PC-9 (cell line): Measurements from ENCODE around the gene AIRE.

ENCODE experiments used
- CTCF ChIP-seq: fragments of 200-600 bp; sonication (generic); conservative IDR thresholded peaks from 2 replicates; pipeline ENCODE4 v1.6.1; 2017; ENCODE audit warnings: mixed run types, antibody characterized with exemption, mild to moderate bottlenecking, moderate library complexity
- EZH2 ChIP-seq: fragments of 200-600 bp; sonication (generic); IDR thresholded peaks from 2 replicates; pipeline ENCODE4 v1.8.0; 2017; ENCODE audit warnings: antibody characterized with exemption, low read depth

GRCh38 chr21:44319407-44320065 is 33.9 kb downstream of the AIRE start:
- TF ChIP-seq EZH2, result no peak
- no peak for TF ChIP-seq CTCF
